NCI-H1417 treated with DMSO at 0.1 percent for 48 hours (cell line): ENCODE measurements around the gene HIVEP1.

ENCODE experiments used
- DNase-seq: peaks from one replicate; lab custom pipeline; 2025; lab: John Stamatoyannopoulos, UW

HIVEP1 gene

GRCh38 chr6:11994875-11995461, 17.1 kb upstream of the HIVEP1 start:
- DNase-seq = no peak

DNA sequence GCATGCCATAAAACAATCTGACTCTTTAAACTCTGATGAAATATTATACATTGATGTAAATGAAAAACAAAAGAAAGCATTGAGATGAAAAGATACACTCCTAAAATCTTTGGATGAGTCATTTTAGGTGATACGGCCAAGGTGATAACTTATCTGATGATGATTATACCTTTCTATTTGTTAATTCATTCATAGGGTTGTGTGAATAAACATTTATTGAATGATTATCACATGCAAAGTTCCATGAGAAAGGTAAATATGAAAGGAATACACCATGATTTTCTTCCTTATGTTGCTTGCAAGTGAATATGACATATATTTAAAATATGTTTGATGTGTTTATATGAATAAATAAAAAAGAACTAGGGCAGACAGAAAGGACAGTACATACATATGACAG, 15.4 kb upstream of the HIVEP1 start:
- no peak for DNase-seq

GRCh38 chr6:11999246-11999645, 12.9 kb upstream of the HIVEP1 start:
- DNase-seq = no peak

DNA sequence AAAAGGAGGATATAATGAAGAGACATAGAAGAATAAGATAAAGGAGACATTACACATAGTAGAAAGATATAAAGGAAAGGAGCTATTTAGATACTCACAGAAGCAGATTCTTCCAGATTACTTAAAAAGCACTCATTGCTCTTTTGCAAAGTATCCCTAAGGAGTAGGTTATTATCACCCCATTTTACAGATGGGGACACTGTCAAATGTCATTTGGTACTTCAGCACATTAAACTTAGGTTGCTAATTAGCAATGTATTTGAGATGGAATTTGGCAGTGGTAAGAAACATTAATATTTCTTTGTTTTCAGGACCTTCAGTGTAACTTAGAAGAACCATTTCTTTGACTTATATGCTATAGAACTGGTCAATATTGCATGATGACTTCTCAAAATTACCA, 11.9 kb upstream of the HIVEP1 start:
- DNase-seq = no peak

GRCh38 chr6:12001004-12001705, 11.0 kb upstream of the HIVEP1 start:
- DNase-seq = no peak

DNA sequence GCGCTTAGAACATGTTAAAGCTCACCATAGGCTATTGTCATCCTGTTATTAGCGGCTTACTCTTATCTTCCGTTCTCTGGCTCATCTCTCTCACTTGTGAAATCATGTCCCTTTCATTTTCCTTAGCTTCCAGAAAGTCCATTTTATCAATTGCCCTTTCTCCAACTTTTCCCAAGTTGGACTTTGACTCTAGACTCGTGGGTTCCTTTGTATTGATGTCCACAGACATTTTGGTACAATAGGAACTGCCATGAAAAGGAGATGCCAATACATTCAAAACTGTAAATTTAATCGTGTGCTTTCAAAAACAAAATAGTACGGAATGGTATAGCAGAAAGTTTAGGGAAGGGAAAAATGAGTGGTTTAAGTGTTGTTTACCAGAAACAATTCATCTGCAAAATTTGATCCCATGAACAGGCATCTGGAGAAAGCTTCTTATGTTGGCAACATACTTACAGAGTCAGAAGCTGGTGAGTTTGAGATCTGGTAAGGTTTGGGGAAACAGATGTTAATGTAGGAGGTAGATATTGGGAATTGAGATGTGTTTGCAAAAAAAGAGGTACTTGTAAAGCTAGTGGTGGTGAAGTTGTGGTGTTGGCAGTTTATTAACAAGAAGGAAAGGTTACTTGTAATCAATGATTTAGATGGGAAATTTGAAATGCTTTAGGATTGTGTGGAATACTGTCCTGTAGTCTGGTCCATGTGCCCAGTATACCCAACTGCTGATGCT, 10.2 kb upstream of the HIVEP1 start:
- DNase-seq = no peak

DNA sequence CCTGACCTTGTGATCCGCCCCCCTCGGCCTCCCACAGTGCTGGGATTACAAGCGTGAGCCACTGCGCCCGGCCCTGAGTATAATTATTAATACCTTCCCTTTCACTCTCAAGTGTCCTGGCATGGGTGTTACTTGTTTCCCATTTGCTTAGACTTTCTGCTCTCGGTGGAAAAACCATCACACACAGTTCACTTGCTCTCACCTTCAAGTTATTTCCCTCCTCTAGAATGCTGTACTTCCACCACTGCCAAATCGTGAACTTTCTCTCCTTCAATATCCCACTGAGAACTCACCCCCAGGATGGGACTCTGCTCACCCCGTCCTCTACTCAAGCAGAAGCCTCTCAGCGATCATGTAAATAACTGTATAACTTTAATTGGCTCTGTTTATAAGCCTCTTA, 4.6 kb upstream of the HIVEP1 start:
- DNase-seq = no peak

DNA sequence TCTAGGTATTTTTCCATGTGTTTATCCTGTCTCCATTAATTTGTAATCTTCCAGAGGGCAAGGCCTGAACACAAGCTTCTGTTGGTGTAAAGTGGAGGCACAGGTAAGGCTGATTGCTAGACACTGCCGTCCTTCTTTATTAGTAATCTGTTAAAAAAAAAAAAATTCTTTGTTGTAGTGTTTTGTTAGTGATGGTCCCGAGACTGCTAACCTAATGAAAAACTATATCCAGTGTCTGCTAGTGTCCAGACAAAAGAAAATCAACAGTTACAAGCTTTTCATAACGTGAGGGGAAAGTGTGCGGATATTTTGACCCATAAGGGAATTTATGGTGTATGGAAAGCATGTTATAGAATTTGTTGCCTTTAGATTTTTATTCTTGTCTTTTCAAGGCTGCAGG, 4.2 kb upstream of the HIVEP1 start:
- DNase-seq = no peak

DNA sequence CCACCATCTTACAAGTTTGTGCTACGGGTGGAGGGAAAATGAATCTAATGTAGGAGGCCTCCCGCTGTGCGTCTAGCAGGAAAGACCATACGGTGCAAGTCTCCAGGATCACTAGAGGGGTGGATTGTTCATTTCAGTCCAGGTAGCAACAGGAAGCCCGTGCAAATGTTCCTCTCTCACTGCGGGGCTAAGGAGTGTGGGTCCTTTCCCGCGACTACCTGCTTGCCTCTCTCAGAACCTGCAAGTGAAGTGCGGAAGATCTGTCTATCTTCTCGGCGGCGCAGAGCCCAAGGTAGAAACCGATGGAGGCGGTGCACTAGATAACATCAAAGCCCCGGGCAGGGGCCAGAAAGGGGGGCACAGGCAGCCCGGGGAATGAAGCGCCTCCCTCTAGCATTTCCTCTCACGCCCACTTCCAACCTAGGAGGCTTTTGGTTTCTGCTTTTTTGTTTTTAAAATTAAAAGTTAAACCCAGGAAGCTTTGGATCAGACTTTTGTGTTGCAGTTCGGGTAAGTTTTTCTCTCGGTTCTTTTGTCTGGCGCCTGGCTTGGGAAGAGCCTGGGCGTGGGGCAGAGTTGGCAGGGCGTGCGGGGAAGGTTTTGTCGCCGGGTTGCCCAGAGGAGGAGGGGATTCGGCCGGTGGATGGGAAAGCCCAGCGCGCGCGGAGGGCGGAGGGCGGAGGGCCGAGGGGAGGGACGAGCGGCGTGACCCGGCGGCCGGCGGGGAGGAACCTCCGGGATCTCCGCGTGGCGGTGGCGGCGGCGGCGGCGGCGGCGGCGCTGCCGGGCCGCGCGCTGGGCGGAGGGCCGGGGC, 3.5 kb upstream of the HIVEP1 start:
- DNase-seq = no peak

DNA sequence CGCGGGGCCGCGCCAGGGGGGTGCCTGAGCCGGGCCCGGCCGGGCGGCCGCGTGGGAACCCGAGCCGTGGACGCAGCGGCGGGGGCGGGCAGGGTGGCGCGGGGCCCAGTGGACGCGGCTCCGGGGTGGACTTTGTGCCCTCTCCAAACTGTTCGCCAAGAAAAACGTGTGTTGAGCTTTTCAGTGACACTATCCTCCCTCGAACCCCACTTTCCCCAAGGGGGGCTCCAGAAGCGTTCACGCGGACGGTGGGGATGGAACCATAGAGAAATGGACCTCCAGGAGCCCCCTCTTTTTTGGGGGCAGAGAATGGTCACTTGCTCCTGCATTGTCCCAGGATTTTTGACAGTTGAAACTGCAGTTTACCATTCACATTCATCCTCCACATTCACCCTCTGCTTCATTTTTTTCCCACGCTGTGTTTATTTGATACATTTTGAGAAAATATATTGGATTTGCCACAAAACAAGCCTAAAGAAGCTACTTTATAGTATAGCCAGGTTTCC, 2.9 kb upstream of the HIVEP1 start:
- DNase-seq = no peak

- no peak for DNase-seq
Observed at GRCh38 chr6:12009876-12010634, 2.1 kb upstream of the HIVEP1 start.

DNA sequence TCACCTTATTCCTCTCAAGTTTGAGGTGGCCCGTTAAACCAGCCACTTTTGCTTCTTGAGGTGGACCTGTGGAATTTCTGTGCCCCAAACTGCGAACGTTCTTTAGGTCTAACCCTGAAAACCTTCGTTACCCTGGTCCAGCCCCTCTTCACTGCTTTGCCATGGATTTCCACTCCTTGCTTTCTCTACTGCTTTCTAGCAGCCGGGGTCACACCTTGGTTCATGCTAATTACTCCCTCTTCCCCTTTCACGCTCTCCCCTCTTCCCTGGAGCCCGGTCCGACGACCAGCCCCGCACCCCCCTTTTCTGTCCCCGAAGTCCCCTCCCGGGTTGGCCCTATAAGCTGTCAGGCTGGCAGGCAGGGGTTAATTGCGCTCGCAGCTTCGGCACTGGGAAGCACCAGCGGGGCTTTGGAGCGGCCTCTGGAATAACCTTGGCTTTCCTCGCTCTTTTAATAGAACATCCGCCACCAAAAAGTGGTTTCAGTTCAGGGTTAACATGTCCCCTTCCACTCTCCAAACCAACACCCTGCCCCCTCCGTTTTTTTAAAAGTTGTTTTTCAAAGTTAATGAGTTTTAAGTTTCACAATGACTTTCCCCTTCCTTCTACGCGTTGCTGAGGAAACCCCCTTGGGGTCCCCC, 1.4 kb upstream of the HIVEP1 start:
- DNase-seq = no peak

DNA sequence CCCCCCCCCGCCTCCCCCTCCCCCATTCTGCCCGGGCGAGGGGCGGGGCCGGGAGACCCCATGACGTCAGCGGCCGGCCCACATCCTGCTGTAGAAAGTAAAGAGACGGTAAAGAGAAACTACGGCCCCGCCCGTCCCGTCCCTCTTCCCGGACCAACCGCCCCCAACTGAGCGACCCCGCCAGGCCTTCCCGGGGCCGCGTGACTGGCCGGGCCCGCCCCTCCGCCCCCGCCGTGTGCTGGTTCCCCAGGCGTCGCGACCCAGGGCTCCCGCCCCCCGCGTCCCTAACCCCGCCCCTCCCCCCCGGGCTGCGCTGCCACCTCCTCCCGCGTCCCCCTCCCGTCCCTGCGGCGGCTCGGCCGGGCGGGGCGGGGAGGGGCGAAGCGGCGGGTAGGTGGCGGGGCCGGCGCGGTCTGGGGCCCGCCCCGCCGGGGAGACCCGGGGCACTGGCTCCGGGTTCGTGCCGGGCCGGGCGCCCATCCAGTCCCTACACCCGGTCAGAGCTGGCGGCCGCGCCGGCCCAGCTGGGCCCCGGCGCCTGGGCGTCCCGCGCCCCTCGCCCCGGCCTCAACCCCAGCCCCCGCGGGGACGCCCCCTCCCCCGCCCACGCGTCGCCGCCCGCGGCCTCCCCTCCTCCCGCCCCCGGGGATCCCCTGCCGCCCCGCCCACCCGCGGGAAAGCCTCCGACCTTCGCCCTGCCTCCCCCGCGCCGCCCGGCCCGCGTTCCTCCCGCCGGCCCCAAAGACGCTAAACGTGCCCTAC, 655 bp upstream of the HIVEP1 start:
- peak; percentile 43 for DNase-seq

GRCh38 chr6:12012558-12013306, 620 bp downstream of the HIVEP1 start:
- no peak for DNase-seq

- DNase-seq = no peak
Observed at GRCh38 chr6:12013307-12013719, 1.2 kb downstream of the HIVEP1 start.

GRCh38 chr6:12014027-12014872, 2.1 kb downstream of the HIVEP1 start:
- DNase-seq = no peak

DNA sequence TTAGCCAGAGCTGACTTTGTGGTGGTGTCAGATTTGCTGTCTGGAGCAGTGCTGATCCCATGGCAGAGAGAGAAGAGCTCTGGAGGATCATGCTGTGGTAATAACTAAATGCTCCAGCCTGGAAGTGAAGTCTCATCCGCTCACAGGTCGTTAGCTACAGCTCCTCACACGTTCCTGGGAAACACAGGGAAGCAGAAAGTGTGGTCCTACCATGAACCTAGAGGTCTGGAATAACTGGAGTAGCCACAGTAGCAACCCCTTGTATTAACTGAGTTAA, 2.7 kb downstream of the HIVEP1 start:
- DNase-seq = no peak

DNA sequence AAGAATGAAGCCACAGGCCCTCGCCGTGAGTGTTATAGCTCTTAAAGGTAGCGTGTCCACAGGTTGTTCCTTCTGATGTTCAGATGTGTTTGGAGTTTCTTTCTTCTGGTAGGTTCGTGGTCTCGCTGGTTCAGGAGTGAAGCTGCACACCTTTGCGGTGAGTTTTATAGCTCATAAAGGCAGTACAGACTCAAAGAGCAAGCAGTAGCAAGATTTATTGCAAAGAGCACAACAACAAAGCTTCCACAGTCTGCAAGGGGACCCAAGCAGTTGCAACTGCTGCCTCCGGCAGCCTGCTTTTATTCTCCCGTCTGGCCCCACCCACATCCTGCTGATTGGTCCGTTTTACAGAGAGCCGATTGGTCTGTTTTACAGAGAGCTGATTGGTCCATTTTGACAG, 5.2 kb downstream of the HIVEP1 start:
- no peak for DNase-seq

DNA sequence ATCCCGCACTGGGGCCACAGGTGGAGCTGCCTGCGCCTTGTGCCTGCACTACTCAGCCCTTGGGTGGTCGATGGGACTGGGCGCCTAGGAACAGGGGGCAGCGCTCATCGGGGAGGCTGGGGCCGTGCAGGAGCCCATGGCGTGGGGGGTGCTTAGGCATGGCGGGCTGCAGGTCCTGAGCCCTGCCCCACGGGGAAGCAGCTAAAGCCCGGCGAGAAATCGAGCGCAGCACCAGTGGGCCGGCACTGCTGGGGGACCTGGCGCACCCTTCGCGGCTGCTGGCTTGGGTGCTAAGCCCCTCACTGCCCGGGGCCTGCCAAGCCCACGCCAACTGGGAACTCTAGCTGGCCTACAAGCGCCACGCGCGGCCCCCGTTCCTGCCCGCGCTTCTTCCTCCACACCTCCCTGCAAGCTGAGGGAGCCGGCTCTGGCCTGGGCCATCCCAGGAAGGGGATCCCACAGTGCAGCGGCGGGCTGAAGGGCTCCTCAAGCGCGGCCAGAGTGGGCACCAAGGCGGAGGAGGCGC, 5.8 kb downstream of the HIVEP1 start:
- no peak for DNase-seq
